Naive thymus-derived CD4-positive, alpha-beta T cell (primary cell): ENCODE measurements around the gene GPR141. TPM values are rescaled to one million over a fixed set of nuclear protein-coding genes. Genes with fewer than 3 reads are reported as not detected.

Experiments
- ATAC-seq: fragments of 150-1000 bp; cut with Tn5 transposase; 2 replicates; pipeline ENCODE4 v1.10.0; 2021; ENCODE audit warnings: mild to moderate bottlenecking, moderate library complexity
- CTCF ChIA-PET: fragments of 350-600 bp; sonication (Branson Sonifier 250); formaldehyde crosslinking; loops from one replicate; lab custom pipeline; 2021; ENCODE audit warnings: antibody characterized with exemption; lab: Charles Lee
- POLR2A ChIA-PET: fragments of 350-600 bp; sonication (Branson Sonifier 250); formaldehyde crosslinking; loops from one replicate; lab custom pipeline; 2021; ENCODE audit warnings: antibody characterized with exemption, inconsistent platforms; lab: Charles Lee
- DNase-seq, 9 donors: peaks; one replicate each; pipeline versions ENCODE4 v3.0.0 to v3.0.0-alpha.2; 2020 to 2022; ENCODE audit warnings: mixed read lengths in 1 of 9
- H3K27ac ChIP-seq: one replicate; pipeline ENCODE4 v1.7.0; 2013; ENCODE audit warnings: mild to moderate bottlenecking, low read depth, low read length, moderate library complexity
- H3K27me3 ChIP-seq, 2 donors: one replicate each; pipeline ENCODE4 v1.7.0; 2013; ENCODE audit warnings: low read length in 2 of 2, mild to moderate bottlenecking in 2 of 2, moderate library complexity in 2 of 2; ENCODE audit not compliant: control insufficient read depth in 2 of 2, insufficient read depth in 2 of 2
- H3K36me3 ChIP-seq, 3 experiments: 1 replicate in 2 of 3; 2 replicates in 1 of 3; pipeline ENCODE4 v1.7.0; 2013; ENCODE audit warnings: low read length in 3 of 3, mild to moderate bottlenecking in 3 of 3, moderate library complexity in 1 of 3; ENCODE audit not compliant: insufficient read depth in 3 of 3, control insufficient read depth in 2 of 3
- H3K4me1 ChIP-seq, 2 donors: one replicate each; pipeline ENCODE4 v1.7.0; 2013; ENCODE audit warnings: low read length in 2 of 2, mild to moderate bottlenecking in 2 of 2, moderate library complexity in 1 of 2; ENCODE audit not compliant: control insufficient read depth in 2 of 2, insufficient read depth in 2 of 2
- H3K4me3 ChIP-seq: 2 replicates; pipeline ENCODE4 v1.7.0; 2013; ENCODE audit warnings: mild to moderate bottlenecking, low read length
- H3K9me3 ChIP-seq, 3 experiments: 1 replicate in 2 of 3; 2 replicates in 1 of 3; pipeline ENCODE4 v1.7.0; 2013; ENCODE audit warnings: low read length in 3 of 3; ENCODE audit not compliant: control insufficient read depth in 2 of 3
- H3K27ac Mint-ChIP-seq, 9 donors: one replicate each; pipeline ENCODE4 v1.8.0; 2020 to 2022; ENCODE audit warnings: mixed read lengths in 9 of 9, mild to moderate bottlenecking in 8 of 9, moderate library complexity in 5 of 9, inconsistent platforms in 2 of 9
- H3K27me3 Mint-ChIP-seq, 5 donors: one replicate each; pipeline ENCODE4 v1.8.0; 2021 to 2022; ENCODE audit warnings: mixed read lengths in 5 of 5, mild to moderate bottlenecking in 1 of 5
- H3K36me3 Mint-ChIP-seq, 5 donors: one replicate each; pipeline ENCODE4 v1.8.0; 2020 to 2022; ENCODE audit warnings: mixed read lengths in 5 of 5, mild to moderate bottlenecking in 3 of 5, inconsistent platforms in 1 of 5
- H3K4me1 Mint-ChIP-seq, 7 donors: one replicate each; pipeline ENCODE4 v1.8.0; 2020 to 2022; ENCODE audit warnings: mixed read lengths in 7 of 7, mild to moderate bottlenecking in 3 of 7, inconsistent platforms in 1 of 7
- H3K4me3 Mint-ChIP-seq, 10 donors: one replicate each; pipeline ENCODE4 v1.8.0; 2020 to 2022; ENCODE audit warnings: mild to moderate bottlenecking in 10 of 10, mixed read lengths in 10 of 10, moderate library complexity in 6 of 10, inconsistent platforms in 2 of 10
- H3K9me3 Mint-ChIP-seq, 11 donors: one replicate each; pipeline ENCODE4 v1.8.0; 2020 to 2022; ENCODE audit warnings: mixed read lengths in 11 of 11, mild to moderate bottlenecking in 4 of 11, inconsistent platforms in 1 of 11, moderate library complexity in 1 of 11
- intact Hi-C, 2 donors: fragments of 100-400 bp; cut with micrococcal nuclease; formaldehyde crosslinking; loops; one replicate each; pipeline ENCODE4 v1.15.1; 2023
- polyA plus RNA-seq, 2 donors: library from polyadenylated mRNA; unstranded; fragments of 300-500 nt; fragmentation: Illumina TruSeq; gene quantifications; one replicate each; pipeline ENCODE4 v1.2.3, GENCODE V29; 2021
- total RNA-seq, 6 experiments: library from RNA in 5 of 6; stranded (reverse) in 5 of 6; gene quantifications; 1 replicate in 5 of 6; 2 replicates in 1 of 6; pipeline ENCODE4 v1.2.3 and lab custom pipeline; 2021 to 2026

GPR141 gene
- total and polyA plus RNA-seq, 7 experiments from 2014 or later, result 0.38 to 16.4 (median 1.1) TPM; not detected in 4

DNA sequence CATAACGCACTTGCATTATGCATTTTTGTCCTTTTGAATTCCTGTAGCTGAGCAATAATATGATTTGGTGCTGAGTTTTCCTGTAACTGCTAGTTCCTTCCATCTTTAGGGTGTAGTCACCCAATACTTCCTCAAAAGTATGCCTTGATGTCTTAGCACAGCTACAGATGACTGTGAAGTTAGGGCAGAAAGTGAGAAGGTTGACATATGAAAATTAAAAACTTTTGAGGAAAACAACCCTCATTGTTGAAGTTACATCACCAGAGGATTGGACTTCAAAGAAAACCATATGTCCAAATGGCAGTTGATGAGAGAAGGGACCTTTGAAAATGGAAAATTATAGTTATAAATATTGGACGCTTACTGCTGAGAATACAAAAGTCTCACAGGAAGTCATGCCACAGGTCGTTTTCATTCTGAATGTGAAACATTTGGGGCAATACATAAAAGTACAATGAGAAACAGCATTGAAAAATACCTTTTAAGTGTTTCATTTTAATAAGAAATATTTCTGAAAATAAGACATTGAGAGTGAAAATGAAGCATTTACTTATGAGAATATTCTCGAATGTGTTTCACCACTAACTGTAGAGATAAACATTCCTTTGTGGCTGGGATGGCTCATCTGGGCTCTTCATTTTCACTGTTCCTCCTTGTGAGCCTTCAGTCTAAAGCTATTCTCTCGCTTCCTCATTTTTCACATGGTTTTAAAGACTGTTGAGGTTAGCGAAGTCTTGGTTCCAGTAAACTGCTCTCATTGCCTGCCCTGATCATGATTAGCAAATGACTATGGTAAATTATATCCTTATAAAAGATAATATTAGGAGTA lies 103.4 kb downstream of the GPR141 start:
- intact Hi-C loops, result no loop called here
- ATAC-seq (peak; percentile 76), DNase-seq (peak in 5 of 9 donors; percentile 4 to 48 (median 19))
- Mint-ChIP-seq H3K9me3 (peaks cover 0 to 5% (median 0%) of the 10 kb centered on the region in 11 donors), H3K4me1 (peaks cover 0 to 9% (median 5%) of the 10 kb centered on the region in 7 donors), H3K27ac (peak overlapping the region in 4 of 9 donors; percentile 21 to 78 (median 40)), H3K36me3 (no peaks in the 10 kb centered on the region), H3K4me3 (peak overlapping the region in 2 of 10 donors; percentile 1 to 34), H3K27me3 (peaks cover 6 to 16% (median 7%) of the 10 kb centered on the region in 5 donors)
- CTCF ChIA-PET, result no interaction called here
- H3K4me3 ChIP-seq, result no peak overlapping the region
- no peaks in the 10 kb centered on the region for H3K4me1 ChIP-seq
- POLR2A ChIA-PET, result no interaction called here
- no peaks in the 10 kb centered on the region for H3K27me3 ChIP-seq
- no peaks in the 10 kb centered on the region for H3K36me3 ChIP-seq
- H3K9me3 ChIP-seq, result no peaks in the 10 kb centered on the region
- H3K27ac ChIP-seq, result no peak overlapping the region

Other genes with a start within 250 kb of the GPR141 start
- gene ELMO1, start 234.9 kb upstream of the GPR141 start, total RNA-seq, result 100 to 1,000 TPM; 119 to 160 (median 126) TPM
- gene ELMO1, start 234.9 kb upstream of the GPR141 start, polyA plus RNA-seq, result 100 to 1,000 TPM in 1 of 2 donors, 10 to 100 TPM in 1; 63.6 to 101 TPM
- gene NME8, start 164.8 kb downstream of the GPR141 start, total RNA-seq, result 1 to 10 TPM in 2 of 5 experiments, not detected in 3; 2.7 to 5.5 TPM
- not detected for gene NME8, start 164.8 kb downstream of the GPR141 start, polyA plus RNA-seq
- gene SFRP4, start 233.1 kb downstream of the GPR141 start, total RNA-seq, result not detected
- gene SFRP4, start 233.1 kb downstream of the GPR141 start, polyA plus RNA-seq, result not detected
- 1 to 10 TPM in 1 of 5 experiments, under 1 TPM in 3, not detected in 1; 0.43 to 1.4 (median 0.72) TPM for gene EPDR1, start 236.9 kb downstream of the GPR141 start, total RNA-seq
- 1 to 10 TPM; 1.3 to 3.3 TPM for gene EPDR1, start 236.9 kb downstream of the GPR141 start, polyA plus RNA-seq